GM18520 (cell line): ENCODE results near the gene NKAIN2.

ENCODE experiments used
- ATAC-seq: cut with Tn5 transposase; IDR thresholded peaks from one replicate; pipeline ENCODE4 v1.9.1; 2021; ENCODE audit not compliant: unreplicated experiment

NKAIN2 gene

DNA sequence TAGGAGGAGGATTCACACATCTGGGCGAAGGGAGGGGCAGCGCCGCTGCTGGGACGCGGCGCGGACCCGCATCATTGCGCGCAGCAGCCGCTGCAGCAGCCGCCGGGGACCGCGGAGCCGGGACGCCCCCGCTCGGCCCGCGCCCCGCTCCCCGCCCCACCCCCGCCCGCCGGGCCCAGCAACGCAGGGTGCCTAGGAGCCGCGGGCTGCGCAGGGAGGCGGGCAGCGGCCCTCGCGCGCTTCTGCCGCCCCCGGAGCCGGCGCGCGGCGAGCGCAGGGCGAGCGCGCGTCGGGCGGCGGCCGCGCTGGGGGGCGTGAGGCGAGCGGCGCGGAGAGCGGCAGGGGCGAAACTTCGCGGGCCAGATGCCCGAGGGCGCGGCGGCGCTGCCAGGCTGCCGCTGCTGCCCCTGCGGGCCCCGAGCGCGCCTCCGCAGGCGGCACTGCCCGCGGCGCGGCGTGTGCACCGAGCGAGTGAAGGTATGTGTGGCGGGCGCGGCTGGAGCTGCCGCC lies at the start of gene NKAIN2:
TSS of gene NKAIN2 (plus strand) at position 362 of the 510 bp plus-strand sequence.
- no peak for ATAC-seq

- ATAC-seq, result no peak
Observed at GRCh38 chr6:123759472-123759871, 44.2 kb upstream of the NKAIN2 start.

GRCh38 chr6:123763904-123764303 lies 39.8 kb upstream of the NKAIN2 start:
- ATAC-seq, result no peak

GRCh38 chr6:123764722-123765121 lies 38.9 kb upstream of the NKAIN2 start:
- no peak for ATAC-seq

DNA sequence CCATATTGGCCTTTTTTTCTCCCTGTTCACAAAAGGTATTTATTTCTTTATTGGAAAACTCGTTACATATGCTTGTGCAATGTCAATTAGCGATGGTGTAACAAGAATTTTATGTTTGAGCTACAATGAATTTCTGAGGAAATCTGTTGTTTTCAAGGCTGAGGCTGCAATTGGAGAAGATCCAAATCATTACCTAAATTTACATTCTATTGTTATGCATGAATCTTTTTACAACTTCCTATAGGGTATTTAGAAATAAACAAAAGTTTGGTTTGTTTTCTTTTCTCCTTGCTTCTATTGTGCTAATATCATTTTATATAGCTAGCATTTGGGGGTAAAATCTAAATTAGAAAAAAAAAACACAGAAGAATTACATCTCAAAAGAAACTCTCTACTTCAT lies 34.7 kb upstream of the NKAIN2 start:
- no peak for ATAC-seq

DNA sequence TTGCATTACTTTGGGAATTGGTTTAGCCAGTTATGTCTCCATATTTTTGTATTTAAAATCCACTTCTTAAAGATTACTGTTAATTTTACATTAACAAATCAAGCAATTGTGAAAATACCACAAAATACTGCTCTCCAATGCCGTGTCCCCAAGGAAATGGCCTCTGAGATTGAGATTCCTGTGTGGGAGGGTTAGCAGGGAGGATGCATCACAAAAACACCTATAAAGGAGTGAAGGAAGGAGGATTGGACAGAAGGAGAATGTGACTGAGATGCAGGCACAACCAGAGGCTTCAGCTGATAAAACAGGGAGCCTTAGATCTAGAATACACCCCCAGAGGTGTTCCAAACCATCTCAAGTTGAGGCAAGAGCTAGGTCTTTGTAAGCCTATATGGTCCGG lies 34.2 kb upstream of the NKAIN2 start:
- ATAC-seq, result no peak

DNA sequence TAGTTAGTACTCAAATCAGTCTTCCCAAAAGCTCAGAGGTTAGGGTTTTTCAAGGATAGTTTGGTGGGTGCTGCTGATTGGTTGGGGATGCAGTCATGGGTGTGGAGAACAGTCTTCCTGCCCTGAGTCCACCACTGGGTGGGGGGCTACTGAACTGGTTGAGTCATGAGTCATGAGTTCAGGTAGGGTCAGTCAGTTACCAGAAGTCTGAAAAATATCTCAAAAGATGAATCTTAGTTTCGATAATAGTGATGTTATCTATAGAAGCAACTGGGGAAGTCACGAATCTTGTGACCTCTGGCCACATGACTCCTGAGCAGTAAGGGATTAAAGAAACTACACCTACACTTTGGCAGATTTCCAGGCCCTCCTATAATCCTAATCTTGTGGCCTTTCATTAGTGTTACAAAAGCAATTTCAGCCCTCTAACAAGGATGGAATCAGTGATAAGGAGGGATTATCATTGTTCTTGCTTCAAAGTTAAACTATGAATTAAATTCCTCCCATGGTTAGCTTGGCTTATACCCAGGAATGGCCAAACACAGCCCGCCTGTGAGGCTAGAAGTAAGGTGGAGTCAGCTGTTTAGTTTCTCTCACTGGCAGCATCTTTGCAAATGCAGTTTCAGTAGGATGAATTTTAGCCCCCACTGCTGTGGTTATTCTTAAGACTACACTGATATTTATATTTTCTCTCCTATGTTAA lies 33.3 kb upstream of the NKAIN2 start:
- peak; percentile 34 for ATAC-seq

GRCh38 chr6:123771126-123771525 lies 32.5 kb upstream of the NKAIN2 start:
- ATAC-seq, result no peak

DNA sequence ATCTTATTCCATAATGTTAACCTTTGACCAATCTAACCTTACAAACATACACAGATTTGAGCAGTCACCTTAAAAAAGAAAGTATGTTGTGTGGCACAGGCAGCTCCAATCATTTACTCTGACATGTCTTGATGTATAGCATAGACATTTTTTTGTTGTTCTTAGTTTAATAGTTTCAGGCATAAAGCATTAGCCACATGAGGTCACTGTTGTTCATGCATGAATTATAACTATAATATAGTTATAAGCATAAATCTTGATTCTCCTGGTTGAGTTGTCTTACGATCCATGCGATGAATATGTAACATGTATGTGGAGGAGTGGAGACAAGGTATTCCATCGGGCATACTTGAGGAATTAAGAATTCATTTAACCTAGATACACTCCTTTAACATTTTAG lies 26.1 kb upstream of the NKAIN2 start:
- no peak for ATAC-seq

DNA sequence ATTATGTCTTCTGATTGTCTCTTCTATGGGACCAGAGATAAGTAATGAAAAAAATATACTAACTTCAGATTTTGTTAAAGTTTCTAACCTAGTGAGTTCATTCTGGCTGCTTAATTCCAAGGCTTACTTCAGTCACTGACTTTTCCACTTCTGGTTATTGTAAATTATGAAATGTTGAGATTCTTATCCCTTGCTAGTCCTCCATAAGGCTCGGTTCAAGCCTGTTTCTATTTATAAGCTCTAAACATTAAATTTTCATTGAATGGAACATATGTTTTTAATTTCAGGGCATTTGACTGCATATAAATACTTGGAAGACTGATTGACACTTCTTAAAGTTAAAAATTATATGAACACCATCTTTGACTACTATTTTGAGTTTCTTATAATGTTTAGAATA lies 23.6 kb upstream of the NKAIN2 start:
- ATAC-seq, result no peak

- no peak for ATAC-seq
Observed at GRCh38 chr6:123784330-123784729, 19.3 kb upstream of the NKAIN2 start.

GRCh38 chr6:123785039-123785438 lies 18.6 kb upstream of the NKAIN2 start:
- ATAC-seq, result no peak

GRCh38 chr6:123788319-123788718 lies 15.3 kb upstream of the NKAIN2 start:
- peak; percentile 45 for ATAC-seq

- ATAC-seq, result no peak
Observed at GRCh38 chr6:123794190-123794589, 9.5 kb upstream of the NKAIN2 start.

GRCh38 chr6:123794799-123795198 lies 8.9 kb upstream of the NKAIN2 start:
- ATAC-seq, result no peak

DNA sequence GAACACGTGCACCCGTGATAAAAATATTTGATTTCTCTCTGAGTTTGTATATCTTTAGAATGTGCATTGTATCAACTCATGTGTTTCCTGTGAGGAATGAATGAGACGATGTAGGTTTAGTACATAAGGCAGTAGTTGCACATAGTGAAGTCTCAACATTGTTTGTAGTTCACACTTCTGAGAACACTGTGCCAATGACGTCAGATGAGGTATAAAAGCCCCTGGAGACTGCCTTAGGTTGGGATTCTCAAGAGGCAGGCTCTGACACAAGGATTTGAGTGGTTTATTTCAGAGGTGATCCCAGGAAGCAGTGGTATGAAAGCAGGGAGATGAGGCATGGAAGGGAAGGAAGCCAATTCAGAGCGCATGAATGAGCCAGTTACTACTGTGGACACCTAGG lies 2.6 kb upstream of the NKAIN2 start:
- ATAC-seq, result no peak

DNA sequence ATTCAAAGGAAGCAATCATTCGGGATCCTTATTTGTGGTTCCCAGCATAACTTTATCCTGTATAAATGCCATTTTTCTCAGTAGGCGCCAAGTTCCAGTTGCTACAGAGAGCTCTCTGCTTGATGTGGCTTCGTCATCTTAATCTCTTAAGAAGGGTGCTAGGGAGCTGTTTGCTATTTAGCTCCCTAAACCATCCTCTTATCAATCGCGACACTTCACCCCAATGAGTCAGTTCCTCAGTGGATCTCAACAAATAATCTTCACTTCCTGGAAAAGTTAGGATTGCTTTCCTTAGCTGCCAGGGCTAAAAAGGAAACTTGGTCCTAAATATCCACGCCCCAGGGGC lies 1.3 kb upstream of the NKAIN2 start:
- ATAC-seq, result peak; percentile 4

DNA sequence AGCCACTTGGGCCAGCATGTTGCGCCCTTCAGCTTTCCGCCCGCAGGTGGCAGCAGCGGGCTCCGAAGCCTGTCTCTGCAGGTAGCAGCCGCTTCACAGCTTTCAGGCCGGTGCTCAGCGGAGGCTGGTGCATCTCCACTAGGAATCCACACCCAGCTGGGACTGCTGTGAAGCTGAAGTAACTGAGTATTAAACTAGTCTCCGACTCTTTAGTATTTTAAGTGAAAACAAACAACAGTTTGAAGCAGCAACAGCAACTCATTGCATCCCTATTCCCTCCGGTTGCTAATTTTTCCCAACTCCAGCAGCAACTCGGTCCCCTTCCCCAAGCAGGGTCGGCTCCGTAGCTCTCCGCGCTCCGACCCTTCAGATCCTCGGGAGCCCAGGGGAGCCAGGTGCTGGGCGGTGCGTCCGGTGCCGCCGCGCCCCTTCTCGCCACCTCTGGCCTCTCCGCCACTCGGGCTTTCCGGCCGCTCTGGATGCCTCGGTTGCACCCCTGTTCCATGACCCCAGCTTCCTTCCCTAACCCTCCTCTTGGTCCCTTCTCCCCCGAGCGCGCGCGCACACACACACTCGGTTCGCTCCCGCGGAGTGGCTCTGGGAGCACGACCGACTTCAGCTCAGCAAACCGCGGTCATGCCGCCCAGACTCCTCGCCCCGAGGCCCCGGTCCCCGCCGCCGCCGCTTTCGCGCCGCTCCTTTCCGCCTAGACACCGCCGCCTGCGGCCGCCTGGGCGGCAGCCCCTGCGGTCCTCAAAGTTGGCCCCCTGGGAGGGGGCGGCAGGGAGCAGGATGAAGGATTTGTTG lies 765 bp upstream of the NKAIN2 start:
- peak; percentile 97 for ATAC-seq

DNA sequence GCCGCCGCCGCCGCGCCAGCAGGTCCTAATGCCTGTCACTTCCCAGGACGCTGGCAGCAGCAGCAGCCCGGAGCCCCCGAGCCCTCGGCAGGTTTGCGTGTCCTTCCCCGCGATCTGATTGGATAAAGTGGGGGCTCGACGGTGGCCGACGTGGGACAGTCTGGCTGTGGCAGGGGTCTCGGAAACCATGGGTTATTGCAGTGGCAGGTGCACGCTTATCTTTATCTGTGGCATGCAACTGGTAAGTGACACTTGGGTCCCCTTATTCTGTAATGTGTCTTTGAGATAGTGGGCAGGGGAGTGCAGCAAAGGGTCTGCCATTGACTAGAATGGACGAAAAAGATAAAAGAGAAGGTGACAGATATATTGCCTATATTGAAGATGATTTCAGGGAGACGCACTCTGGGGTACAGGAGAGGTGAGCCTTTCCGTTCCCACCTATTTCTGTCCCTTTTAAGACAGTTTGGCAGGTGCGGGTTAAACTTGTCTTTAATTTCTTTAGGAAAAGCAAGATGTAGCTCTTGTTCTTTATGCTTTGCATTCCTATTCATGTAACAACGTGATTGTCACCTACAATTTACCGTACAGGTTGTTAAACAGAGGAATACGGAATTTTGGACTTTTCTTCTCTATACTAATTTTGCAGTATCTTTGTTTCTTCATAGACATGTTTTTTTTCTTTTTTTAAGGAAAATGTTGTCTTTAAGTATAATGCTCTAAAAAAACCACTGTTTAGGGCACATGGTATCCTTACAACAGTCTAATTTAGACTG lies 535 bp downstream of the NKAIN2 start:
- no peak for ATAC-seq

DNA sequence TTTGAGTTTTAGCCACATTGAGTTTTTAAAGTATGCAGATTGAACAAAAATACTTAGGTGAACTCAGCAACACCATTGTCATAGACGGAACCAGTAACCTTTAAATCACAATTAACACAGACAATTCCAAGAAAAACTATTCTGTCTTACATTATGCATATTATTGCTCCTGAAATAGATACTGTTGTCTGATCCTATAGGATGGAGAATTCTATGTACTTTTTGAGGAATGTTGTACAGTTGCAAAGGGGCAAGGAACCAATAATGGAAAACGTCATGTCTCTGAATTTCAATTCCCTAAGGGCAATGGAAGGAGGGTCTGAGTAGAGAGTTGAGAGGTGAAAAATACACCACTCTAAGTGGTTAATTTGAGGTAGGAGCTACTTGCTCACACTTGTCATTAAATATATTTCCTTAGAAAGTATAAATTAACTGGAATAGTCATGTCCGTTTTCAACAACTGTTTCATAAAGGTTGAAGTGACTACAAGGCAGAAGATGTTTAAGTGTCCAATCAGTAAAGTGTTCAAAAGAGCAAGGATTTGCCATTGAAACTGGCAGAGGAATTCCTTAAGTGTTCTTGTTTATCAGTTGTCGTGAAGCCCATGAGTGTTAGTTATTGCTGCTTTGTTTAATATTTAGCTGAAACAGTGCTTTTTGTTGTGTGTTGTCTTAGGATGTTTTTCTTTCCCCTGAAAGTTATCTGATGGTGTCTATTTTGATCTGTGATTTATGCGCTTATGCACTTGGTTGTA lies 1.3 kb downstream of the NKAIN2 start:
- no peak for ATAC-seq

DNA sequence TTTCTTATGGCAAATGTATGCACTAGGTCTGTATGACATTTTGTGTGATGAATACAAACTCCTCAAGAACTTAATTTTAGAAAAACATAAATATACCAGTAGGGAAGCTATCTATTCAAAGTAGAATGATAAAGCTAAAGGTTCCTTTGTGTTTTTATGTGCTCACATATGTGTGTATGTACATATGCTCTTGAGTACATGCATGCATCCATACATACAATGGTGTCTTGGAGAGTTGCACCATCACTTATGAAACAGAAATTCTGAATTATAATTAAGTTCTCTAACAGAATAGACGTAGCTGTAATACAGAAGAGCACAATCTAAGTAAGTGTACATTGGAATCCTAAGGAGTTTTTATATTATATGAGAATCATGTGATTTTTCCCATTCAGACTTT lies 2.3 kb downstream of the NKAIN2 start:
- ATAC-seq, result no peak
